Lower leg skin (tissue), 4 donors: ENCODE measurements around the gene ART5. TPM values are rescaled to one million over a fixed set of nuclear protein-coding genes. Genes with fewer than 3 reads are reported as not detected.
"Not testable (repeated sequence)": the region's sequence is repeated elsewhere in the genome, so short reads cannot be mapped to it uniquely, and the experiment has no call there.

ENCODE experiments used
- DNase-seq, 2 donors: peaks; one replicate each; pipeline ENCODE4 v3.0.0-alpha.2; 2019; ENCODE audit warnings: low spot score in 2 of 2
- H3K4me3 ChIP-seq: fragments of 200-600 bp; sonication (generic); 2 replicates; pipeline ENCODE4 v1.5.1; 2017; ENCODE audit warnings: mild to moderate bottlenecking, low read depth; ENCODE audit not compliant: poor library complexity, severe bottlenecking
- POLR2A ChIP-seq, 2 donors: fragments of 450-650 bp; IDR thresholded peaks; one replicate each; pipeline ENCODE4 v1.6.1; 2016 to 2017; ENCODE audit warnings: antibody characterized with exemption in 2 of 2, mild to moderate bottlenecking in 1 of 2, moderate library complexity in 1 of 2
- WGBS, 2 donors: methylation state at CpG; one replicate each; pipeline ENCODE4 v1.1.5; 2018; 5-methylcytosine and 5-hydroxymethylcytosine counted together
- intact Hi-C: fragments of 100-400 bp; cut with DNase I; formaldehyde crosslinking; loops from one replicate; pipeline ENCODE4 v1.15.0; 2023; ENCODE audit warnings: low total_unique reads
- total RNA-seq, 4 donors: library from RNA; depleted of rRNA; stranded (reverse); fragments of >200 nt; gene quantifications; one replicate each; pipeline ENCODE4 v1.1.0, GENCODE V29; 2016
- TF ChIP-seq, protein P1 (sequence below), 3 donors: fragments of 450-650 bp; IDR thresholded peaks; one replicate each; pipeline ENCODE4 v1.5.1; 2016; ENCODE audit warnings: antibody characterized with exemption in 3 of 3, mild to moderate bottlenecking in 3 of 3, moderate library complexity in 2 of 3

Gene ART5
- total RNA-seq, 4 donors from 2014 or later: 0.25 to 3.2 (median 2.5) TPM

- no peak for DNase-seq
- TF ChIP-seq, protein P1, sequence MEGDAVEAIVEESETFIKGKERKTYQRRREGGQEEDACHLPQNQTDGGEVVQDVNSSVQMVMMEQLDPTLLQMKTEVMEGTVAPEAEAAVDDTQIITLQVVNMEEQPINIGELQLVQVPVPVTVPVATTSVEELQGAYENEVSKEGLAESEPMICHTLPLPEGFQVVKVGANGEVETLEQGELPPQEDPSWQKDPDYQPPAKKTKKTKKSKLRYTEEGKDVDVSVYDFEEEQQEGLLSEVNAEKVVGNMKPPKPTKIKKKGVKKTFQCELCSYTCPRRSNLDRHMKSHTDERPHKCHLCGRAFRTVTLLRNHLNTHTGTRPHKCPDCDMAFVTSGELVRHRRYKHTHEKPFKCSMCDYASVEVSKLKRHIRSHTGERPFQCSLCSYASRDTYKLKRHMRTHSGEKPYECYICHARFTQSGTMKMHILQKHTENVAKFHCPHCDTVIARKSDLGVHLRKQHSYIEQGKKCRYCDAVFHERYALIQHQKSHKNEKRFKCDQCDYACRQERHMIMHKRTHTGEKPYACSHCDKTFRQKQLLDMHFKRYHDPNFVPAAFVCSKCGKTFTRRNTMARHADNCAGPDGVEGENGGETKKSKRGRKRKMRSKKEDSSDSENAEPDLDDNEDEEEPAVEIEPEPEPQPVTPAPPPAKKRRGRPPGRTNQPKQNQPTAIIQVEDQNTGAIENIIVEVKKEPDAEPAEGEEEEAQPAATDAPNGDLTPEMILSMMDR (IDR thresholded peaks at IDR 0.05): no peak
- TF ChIP-seq POLR2A (IDR thresholded peaks at IDR 0.05): no peak
- H3K4me3 ChIP-seq: no peak overlapping the region
- intact Hi-C loops: no loop called here
- WGBS, 2 donors: 90 to 92% methylated on average over 3 of the region's 3 CpGs
Observed at GRCh38 chr11:3605283-3605662, 36.5 kb downstream of the ART5 start.

DNA sequence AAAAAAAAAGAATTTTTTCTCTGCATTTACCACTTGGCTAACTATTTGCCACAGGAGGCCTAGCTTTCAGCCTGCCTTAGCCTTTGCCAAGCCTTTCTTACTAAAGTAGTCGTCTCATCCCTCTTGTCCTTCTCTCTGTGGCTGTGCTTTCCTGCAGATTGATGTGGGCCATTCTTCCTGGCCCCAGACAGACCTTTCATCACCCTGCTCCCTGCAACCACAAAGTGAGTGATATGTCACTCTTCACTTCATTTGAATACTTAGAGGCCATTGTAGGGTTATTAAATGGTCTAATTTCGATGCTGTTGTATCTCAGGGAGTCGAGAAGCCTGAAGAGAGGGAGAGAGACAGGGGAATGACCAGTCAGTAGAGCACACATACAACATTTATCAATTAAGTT, 37.6 kb downstream of the ART5 start:
- peak in 1 of 2 donors; percentile 3 for DNase-seq
- intact Hi-C loops: no loop called here
- no peak overlapping the region for H3K4me3 ChIP-seq
- WGBS, 2 donors: 54 to 71% methylated on average over 3 of the region's 3 CpGs
- TF ChIP-seq, protein P1 (IDR thresholded peaks at IDR 0.05): no peak
- TF ChIP-seq POLR2A (IDR thresholded peaks at IDR 0.05): no peak

- DNase-seq: peak in 1 of 2 donors; percentile 23
- H3K4me3 ChIP-seq, intact Hi-C loops: not testable (repeated sequence)
- WGBS, 2 donors: 84 to 91% methylated on average over 10 of the region's 10 CpGs
Observed at GRCh38 chr11:3600201-3600600, 41.6 kb downstream of the ART5 start.

DNA sequence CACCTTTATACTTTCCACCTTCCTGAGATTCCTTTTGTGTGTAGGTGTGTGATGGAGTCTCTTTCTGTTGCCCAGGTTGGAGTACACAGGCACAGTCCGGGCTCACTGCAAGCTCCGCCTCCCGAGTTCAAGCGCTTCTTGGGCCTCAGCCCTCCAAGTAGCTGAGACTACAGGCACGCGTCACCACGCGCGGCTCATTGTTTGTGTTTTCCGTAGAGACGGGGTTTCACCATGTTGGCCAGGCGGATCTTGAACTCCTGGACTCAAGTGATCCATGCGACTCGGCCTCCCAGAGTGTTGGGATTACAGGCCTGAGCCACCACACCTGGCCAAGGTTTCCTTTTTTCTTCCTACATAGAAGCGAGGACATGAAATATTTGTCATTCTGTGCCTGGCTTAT, 44.0 kb downstream of the ART5 start:
- peak in 1 of 2 donors; percentile 56 for DNase-seq
- intact Hi-C loops, H3K4me3 ChIP-seq: not testable (repeated sequence)
- 92 to 95% methylated on average over 15 of the region's 15 CpGs for WGBS, 2 donors

GRCh38 chr11:3591326-3591725, 50.5 kb downstream of the ART5 start:
- intact Hi-C loops, H3K4me3 ChIP-seq: not testable (repeated sequence)
- WGBS, 2 donors: 95 to 97% methylated on average over 24 of the region's 24 CpGs
- peak in 1 of 2 donors; percentile 70 for DNase-seq

- H3K4me3 ChIP-seq, DNase-seq, intact Hi-C loops: not testable (repeated sequence)
- 56 to 79% methylated on average over 2 of the region's 2 CpGs for WGBS, 2 donors
Observed at GRCh38 chr11:3590193-3590592, 51.6 kb downstream of the ART5 start.

DNA sequence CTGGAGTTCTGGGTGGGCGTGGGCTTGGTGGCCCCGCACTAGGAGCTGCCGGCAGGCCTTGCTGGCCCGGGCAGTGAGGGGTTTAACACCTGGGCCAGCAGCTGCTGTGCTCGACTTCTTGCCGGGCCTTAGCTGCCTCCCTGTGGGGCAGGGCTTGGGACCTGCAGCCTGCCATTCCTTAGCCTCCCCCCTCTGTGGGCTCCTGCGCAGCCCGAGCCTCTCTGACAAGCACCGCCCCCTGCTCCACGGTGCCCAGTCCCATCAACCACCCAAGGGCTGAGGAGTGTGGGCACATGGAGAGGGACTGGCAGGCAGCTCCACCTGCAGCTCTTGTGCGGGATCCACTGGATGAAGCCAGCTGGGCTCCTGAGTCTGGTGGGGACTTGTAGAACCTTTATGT, 53.0 kb downstream of the ART5 start:
- H3K4me3 ChIP-seq, intact Hi-C loops: not testable (repeated sequence)
- DNase-seq: peak in 1 of 2 donors; percentile 76
- 72 to 86% methylated on average over 9 to 11 of the region's 11 CpGs for WGBS, 2 donors

Other genes starting within 250 kb of the ART5 start
- not detected for gene ART1, start 3.1 kb upstream of the ART5 start, total RNA-seq
- gene CHRNA10, start 29.4 kb upstream of the ART5 start, total RNA-seq: 1 to 10 TPM in 1 of 4 donors, not detected in 3; 1.1 TPM
- 100 to 1,000 TPM in 2 of 4 donors, 10 to 100 TPM in 2; 65.4 to 220 (median 97.9) TPM for gene NUP98, start 155.6 kb upstream of the ART5 start, total RNA-seq
- 10 to 100 TPM; 45.6 to 59.6 (median 51.9) TPM for gene PGAP2, start 166.6 kb upstream of the ART5 start, total RNA-seq
- gene RHOG, start 199.0 kb upstream of the ART5 start, total RNA-seq: 10 to 100 TPM; 57.0 to 75.9 (median 64.0) TPM
- 10 to 100 TPM; 43.7 to 75.9 (median 64.9) TPM for gene STIM1, start 213.7 kb upstream of the ART5 start, total RNA-seq